Femur (tissue), 1 donor: ENCODE results near the gene PKIB.

Experiments
- DNase-seq: peaks from one replicate; pipeline ENCODE4 v3.0.0-alpha.2; 2017

PKIB gene

DNA sequence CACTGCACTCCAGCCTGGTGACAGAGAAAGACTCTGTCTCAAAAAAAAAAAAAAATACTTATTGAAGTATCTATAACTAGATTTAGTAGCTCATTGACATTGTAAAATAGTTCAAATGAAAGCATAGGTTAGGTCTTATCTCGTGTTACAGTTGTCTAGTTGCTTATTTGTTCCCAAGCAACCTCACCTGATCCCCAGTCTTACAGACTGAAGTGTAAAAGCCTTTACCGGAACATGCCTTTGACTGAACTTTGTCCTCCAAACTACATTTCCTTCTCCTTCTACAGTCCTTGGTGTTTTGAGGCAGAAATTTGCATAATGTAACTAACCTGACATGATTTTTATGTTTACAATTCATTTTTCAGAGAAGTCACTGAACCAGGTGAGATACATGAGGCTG, 61.0 kb downstream of the PKIB start:
- DNase-seq: no peak

DNA sequence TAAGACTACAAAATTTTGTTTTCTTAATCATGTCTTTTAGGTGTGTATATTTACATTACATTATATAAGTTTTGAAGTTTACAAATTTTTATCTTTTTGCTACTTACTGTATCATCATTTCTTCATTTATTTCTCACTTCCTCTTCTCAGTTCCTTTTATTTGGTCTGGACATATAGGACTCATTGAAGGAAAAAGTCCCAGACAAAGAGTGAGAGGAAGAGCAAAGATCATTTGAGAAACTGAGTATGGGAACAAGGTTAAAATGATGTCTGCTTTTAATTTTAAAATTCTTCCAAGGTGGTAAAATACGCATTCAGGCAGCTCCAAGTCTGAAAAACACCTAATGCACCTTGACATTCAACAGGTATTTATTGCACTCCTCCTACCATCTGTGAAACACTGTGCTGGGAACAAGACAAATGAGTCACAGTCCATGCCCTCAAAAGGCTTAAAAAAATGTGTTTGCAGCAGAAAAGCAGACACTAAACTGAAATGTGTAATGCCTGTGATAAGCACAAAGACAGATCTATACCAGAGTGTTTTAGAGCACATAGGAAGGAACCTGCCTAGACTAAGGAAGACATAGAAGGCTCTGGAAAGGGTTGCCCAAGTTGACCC, 63.2 kb downstream of the PKIB start:
- no peak for DNase-seq

DNA sequence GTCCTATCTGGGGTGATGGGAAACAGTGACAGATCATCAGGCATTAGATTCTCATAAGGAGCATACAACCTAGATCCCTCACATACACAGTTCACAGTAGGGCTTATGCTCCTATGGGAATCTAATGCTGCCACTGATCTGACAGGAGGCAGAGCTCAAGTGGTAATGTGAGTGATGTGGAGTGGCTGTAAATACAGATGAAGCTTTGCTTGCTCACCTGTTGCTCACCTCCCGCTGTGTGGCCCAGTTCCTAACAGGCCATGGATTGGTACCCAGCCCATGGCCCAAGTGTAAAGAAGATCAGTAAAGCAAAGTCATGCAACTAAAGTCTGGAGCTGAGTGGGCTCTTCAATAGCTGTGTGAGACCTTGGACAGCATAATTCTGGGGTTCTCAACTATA, 65.9 kb downstream of the PKIB start:
- DNase-seq: no peak

DNA sequence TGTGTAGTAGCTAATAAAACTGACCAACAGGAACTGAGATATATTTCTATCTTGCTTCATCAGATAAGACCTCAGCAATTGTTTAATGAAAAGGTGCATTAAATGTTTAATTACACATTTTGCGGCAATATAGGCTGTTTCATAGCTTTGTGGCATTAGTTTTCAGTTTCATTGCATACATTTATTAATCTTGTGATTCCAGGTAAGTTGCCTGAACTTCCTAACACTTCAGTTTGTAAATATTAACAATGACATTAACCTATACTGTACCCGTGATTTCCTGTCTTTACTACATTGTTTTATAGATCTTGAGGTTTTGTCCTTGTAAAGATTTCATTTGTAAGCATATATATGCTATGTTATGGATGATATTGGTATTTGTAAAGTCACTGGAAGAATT, 66.5 kb downstream of the PKIB start:
- DNase-seq: no peak

DNA sequence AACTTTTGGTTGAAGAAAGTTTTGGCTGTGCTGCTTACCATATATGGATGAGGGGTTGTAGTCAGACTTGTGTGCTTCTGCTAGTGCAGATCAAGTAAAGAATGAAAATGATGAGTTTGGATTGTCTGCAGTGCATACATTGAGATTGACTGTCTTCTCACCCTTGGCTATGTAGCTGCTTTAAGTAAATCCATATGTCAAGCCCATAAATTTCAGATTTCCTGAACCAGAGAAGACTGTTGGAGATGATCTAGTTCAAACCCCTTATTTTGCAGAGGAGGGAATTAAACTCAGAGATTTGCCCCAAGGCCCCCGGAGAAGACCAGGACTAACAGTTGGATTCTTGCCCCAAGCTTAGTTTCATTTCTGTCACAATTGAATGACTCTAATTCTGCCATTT, 67.2 kb downstream of the PKIB start:
- DNase-seq: no peak

DNA sequence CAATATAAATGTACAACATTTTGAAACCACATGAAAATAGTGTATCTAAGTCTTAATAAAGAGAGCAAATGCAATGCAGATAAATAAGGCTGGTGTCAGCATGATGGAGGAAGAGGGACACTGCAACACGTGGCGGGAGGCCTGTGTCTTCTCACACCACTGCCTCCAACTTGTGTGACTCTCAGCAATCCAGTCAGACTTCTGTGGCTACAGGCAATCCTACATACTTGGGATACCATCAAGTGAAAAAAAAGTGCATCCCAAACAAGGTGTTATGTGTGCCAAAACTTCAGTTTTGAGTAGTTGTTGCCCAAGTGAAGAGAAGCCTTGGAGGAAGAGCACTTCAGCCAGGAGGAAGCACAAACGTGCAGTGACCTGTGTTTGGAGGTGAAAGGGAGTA, 68.6 kb downstream of the PKIB start:
- DNase-seq: no peak

DNA sequence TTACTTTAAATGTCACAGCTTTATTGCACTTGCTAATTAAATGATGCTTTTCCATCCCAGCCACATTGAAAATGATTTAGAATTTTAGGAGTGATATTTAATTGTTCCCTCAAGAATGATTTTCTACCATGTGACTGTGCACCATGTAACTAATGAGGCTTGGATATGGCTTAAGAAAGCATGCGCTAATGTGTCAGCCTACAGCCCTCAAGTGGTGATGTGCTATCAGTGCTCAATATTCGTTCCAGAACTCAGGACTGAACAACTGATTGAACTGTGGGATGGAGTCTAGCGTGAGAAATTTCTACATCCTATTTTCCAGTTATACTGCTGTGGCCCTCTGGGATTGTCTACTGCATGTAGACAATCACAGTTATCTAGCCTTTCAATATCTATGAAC, 71.5 kb downstream of the PKIB start:
- no peak for DNase-seq

DNA sequence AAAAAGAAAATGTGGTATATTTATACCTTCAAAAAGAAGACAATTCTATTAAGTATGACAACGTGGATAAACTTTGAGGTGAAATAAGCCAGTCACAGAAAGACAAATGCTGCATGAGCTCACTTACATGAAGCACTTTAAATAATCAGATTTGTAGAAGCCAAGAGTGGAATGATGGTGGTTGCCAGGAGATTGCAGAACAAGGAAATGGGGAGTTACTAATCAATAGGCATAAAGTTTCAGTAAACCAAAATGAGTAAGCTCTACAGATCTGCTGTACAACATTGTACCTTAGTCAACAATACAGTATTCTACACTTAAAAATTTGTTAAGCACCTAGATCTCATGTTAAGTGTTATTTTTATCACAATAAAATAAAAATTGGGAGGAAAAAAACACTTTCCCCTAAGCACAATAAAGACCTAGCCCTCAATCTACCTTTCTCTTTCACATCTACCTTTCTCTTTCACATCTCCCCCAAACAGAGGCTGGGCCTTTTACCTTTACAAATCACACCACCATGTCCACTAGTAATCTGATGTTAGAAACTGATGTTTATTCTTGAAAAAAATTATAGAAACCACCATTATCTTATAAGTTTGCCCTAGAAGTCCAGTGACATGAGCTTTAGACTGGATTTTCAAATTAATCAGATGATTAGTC, 73.9 kb downstream of the PKIB start:
- DNase-seq: no peak

DNA sequence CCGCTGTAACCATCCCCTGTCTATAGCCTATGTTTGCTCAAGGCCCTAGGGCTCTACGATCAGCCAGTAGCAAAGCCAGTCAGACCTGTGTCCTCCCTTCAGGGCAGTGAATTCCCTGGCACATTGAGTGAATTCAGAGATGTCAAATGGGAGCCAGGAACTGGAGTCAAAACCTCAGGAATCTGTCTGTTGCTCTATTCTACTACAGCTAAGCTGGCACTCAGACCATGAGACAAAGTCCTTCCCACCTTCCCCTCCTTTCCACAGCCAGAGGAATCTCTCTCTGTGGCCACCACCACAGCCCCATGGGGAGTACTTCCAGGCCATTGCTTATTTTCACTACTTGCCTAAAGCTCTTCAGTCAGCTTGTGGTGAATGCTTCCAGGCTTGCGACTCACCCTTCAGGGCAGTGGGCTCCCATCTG, 82.0 kb downstream of the PKIB start:
- DNase-seq: no peak

DNA sequence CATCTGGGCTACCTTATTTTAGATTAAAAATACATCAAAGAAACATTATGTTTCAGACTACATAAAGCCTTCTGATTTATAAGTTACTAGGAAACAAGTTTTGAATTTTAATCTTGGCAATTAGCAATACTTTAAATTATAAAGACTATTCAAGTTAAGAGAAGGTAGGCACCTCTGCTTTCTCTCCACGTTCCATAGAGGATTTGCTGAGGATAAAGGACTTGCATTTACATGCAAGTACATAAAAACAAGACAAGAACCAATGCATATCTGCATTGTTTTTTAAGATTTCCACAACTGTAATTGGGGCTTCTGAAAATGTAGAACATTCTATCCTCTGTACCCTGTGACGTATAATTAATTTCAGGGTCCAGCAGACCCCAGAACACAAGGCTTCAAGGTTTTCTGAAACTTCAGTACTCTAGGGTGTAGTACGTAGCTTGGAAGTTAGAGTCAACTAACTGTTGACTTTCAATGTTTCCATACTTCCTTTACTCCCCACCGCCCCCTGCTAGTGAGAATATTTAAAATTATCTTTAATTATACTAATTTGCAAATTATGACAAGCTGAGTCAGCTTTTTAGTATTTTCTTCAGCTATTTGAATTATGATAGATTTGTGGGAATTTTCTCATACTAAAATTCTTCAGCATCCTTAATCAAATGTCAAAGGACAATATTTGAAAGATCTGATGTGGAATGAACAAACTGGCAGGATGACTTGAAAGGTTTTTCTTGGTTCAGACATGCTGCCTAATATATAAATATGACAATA, 82.8 kb downstream of the PKIB start:
- DNase-seq: no peak

DNA sequence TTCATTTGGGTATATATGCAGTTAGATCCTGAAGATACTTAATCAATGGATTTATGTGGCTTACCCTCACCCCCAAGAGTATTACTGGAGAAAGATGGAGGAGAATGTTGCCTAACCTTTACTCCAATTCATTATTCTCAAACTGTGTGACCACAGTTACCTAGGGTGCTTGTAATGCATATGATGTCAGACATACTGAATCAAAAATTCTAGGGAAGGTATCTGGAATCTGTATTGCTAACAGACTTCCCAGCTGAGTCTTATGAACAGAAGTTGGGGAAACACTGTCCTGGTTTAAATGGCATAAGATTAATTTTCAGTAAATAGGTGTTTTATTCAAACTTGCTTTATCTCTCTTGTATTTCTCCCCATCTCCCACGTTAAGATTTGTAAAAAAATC, 83.9 kb downstream of the PKIB start:
- no peak for DNase-seq

DNA sequence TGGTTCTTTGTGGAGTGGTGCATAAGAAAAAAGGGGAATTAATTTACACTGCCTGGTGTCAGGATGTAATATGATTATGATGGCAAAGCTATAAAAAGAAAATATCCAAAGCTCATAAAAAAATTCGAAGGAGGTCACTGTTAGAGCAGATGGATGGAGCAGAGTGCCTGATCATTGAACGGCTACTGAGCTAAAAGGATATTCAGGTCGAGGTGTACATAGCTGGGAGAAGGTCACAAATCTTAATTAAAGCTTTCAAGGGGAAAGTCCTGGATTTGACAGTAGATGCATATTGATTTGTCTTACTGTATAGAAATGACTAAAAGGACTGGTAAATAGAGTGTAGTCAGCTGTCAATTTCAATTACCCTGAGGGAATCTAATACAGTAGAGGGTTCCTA, 84.4 kb downstream of the PKIB start:
- DNase-seq: no peak

DNA sequence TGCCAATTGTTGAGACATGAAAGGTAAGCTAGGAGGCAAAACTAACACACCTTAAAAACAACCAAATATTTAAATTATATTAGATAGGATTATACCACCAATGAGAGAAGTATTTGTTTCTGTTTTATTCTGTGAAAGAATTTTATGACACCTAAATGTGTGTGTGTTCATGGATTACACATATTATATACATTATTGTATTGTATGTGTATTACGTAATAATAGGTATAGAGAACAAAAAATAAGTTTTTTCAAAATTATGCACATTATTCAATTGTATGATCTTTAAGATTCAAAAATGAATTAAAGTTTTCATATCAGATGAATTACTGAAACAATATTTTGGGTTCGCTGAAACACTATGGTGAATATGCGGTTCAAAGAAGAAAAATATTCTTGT, 85.0 kb downstream of the PKIB start:
- DNase-seq: no peak

DNA sequence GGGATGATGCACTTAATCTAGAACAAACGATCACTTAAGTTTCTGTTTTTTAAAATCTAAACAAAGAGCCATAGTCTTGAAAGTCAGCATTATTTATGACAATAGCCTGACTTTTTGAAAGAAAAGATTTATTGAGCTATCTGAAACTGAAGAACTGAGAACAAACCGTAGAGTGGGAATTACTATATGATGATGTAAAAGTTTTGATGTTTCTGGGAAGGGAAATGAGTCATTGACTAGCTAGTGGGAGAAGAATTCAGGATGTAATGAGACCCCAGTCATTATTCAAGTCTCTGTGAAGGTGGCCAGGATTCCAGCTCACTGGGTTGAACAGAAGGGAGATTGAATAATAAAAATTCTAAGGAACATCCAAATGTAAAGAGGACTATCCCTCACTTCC, 85.9 kb downstream of the PKIB start:
- DNase-seq: no peak

DNA sequence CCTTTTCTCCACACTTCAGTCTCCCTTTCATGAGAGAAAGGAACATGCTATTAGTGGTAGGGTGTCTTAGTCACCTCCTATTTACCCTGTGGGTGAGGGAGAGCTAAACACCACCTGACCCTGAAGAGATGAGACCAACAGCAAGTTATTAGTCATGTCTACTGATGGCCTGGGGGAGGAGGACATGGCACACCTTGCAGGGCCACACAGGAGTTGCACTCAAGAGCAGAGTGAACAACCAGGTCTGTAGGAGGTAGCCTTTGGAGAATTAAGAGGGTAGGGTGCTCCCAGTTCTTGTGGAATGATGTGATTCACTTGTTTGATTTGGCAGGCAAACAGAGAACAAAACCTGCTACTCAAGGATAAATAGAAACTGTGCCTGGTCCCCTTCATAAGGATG, 86.6 kb downstream of the PKIB start:
- DNase-seq: no peak

DNA sequence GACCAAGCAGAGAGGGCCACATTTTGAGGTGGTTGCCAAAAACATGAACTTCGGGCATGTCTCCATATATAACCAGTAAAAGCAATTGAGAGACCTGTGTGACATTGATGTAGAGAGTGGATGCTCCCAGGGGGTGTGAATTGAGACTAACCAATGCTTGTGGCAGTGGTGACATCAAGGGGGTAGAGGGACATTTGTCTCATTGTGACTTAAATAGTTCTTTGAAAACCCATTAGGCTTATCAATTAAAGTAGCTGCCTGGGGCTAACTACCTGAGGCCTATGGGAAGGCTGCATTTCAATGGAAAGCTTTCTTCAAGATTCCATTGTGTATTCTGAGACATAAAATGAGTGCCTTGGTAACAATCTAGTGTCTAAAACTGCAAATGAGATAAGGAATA, 87.3 kb downstream of the PKIB start:
- DNase-seq: no peak

DNA sequence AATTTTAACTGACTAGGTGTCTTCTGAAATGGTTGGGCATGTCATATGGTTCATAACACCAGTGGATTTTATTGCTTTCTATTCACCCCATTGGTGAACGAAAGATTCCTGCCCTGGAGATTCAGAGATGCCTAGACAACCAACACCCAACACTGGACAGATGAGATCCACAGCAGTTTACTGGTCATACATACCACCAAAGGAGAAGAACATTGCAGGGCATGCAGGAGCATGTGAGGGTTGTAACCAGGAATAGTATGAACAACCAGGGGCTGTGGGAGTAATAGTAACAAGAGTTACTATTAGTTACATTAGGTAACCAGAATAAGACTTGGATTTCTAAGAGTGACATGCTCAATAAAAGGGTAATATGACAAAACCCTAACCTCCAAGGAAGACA, 91.5 kb downstream of the PKIB start:
- DNase-seq: no peak

DNA sequence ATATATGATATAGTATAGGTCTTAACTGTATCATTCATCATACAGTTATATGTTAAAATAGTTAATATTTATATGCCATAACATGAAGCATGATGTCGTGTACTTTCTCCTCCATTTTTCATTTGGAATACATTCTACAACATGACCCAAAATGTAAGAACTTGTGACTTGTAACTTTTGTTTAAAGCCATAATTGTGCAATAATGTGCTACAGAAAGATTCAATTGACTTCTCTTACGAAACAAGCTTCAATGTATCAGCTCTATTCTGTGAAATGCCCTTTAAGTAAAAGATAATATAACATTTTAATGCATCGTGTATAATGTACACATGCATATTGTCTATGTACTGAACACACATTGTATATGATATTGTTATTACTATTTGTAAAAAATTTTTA, 92.6 kb downstream of the PKIB start:
- no peak for DNase-seq

DNA sequence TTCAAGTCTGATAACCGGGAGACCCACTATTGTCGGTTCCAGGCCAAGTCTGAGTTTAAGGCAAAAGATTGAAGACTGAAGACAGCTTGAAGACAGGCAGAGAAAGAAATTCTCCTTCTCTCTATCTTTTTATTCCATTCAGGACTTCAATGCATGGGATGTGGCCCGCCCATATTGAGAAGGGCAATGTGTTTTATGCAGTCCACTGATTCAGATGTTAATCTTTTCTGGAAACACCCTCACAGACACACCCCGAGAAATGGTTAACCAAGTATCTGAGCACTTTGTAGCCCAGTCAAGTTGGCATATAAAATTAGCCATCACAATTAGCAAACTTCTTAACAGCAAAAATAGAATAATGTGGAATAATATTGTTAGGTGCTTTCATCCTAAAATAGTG, 93.9 kb downstream of the PKIB start:
- no peak for DNase-seq

DNA sequence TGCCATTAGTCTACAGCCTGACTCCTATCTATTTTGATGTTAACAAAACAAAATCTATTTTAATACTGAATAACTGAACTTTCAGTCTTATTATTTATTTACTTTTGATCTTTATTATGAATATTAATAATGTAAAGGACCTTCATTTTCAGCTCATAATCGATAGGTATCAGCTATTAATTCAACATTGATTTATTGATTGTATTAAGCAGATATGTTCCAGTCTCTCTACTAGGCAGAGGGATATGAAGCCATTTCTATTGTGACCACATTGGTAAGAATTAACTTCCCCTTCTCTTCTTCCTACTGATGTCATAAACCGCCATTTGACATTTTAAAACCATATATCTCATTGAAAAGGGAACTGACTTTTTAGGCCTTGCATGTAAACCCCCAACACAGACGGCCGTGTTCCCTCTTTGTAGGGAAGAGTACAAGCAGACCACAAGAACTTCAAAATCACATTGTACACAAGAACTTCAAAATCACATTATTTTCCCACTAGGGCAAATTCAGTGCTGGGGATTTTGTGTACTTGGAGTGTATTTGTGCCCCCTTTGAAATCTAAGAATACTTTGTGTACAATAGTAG, 99.8 kb downstream of the PKIB start:
- DNase-seq: no peak

DNA sequence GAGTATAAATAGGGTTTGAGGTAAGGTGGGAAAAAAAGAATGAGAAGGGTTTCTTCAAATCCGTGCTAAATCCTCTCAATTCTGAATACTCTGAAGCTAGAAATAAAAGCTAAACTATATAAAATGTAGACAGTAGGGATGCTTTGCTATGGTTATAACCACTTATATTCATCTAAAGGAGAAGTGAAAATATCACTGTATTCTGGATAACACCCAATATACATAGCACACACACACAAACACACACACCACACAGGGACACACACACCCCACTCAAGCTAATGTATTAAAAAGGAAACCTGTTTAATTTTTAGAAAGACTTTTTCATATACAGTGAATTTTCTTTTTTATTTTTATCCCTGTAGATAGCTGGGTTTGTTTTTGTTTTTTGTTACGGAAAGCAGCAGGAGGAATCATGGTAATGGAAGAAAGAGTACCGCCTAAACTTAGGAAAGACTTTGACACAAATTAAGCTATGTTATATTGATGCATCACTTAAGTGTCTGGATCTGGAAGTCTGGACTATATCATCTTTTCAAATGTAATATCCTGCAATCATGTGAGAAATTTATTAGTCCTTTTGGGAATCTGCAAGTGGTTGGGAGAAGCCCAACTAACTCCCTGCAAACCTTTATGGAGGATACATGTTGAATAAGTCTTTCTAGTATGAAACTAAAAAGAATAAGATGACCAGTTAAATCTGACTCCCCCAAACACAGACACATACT, 100.9 kb downstream of the PKIB start:
- DNase-seq: no peak

DNA sequence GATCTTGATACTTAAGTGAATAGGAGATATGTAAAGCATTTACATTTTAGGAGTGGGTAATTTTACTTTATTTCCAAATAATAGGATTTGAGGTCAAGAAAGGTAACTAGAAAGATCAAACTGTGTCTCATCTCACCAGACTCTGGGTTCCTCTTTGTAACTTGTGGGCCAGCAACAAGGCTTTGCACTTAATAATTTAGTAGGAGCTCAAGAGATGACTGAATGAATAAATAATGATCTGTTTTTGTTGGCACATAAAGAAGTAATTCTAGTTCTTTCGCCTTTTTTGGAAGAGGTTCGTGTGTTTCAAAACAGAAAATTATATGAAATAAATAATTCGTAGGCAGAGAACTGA, 101.9 kb downstream of the PKIB start:
- no peak for DNase-seq

DNA sequence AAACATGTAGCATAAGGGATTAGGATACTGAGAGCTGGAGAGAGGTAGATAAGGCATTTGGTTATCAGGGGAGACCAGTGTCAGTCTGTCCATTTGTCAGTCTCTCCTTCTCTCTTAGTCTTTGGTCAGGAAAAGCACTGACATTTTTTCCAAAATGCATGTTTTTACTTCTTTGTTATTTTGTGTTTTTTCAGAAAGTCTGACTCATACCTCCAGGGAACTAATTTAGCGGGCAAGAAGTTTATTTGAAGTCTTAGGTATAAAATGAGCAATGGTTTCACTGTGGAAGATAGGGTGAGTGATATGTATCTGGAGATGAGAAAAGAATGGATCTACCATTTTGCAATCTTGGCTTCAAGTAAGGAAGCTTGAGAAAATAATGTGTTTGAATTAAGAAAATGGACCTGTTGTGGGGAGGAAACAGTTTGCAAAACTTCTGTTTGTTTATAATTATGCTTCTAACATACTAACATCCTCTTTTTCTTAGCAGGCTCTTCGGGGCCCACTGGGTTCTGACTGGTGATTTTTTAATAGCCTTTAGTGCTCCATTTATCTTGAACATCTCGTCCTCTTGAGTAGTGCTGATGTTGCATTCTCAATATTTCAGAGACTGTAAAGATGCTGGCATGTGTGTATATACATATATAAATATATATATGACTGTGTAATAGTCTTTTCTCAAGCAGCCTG, 102.4 kb downstream of the PKIB start:
- no peak for DNase-seq
